Cardiac muscle cell (in vitro differentiated cells and primary cell): ENCODE results near the gene ADCY10. TPM values are rescaled to one million over a fixed set of nuclear protein-coding genes. Genes with fewer than 3 reads are reported as not detected.
"Not testable (repeated sequence)": the region's sequence is repeated elsewhere in the genome, so short reads cannot be mapped to it uniquely, and the experiment has no call there.

ENCODE experiments used
- DNase-seq, 2 donors: peaks; one replicate each; pipeline versions ENCODE4 v3.0.0 to v3.0.0-alpha.2; 2010 to 2017; ENCODE audit warnings: low read depth in 1 of 2, low spot score in 1 of 2
- H3K27ac ChIP-seq: fragments of 200-600 bp; sonication (generic); 2 replicates; pipeline ENCODE4 v1.5.1; 2016
- H3K27me3 ChIP-seq: fragments of 200-600 bp; sonication (generic); 2 replicates; pipeline ENCODE4 v1.6.0; 2016; ENCODE audit warnings: control low read depth
- H3K36me3 ChIP-seq: fragments of 200-600 bp; sonication (generic); 2 replicates; pipeline ENCODE4 v1.5.1; 2016; ENCODE audit warnings: control low read depth
- H3K4me1 ChIP-seq: fragments of 200-600 bp; sonication (generic); 2 replicates; pipeline ENCODE4 v1.8.1; 2017; ENCODE audit warnings: low read depth, mild to moderate bottlenecking, mixed run types
- H3K4me3 ChIP-seq: fragments of 200-600 bp; sonication (generic); 2 replicates; pipeline ENCODE4 v1.5.1; 2016; ENCODE audit warnings: mild to moderate bottlenecking
- H3K9me3 ChIP-seq: fragments of 200-600 bp; sonication (generic); 2 replicates; pipeline ENCODE4 v1.5.1; 2017; ENCODE audit warnings: low read depth, mild to moderate bottlenecking, control low read depth
- CTCF ChIP-seq: IDR thresholded peaks from 2 replicates; pipeline ENCODE4 v1.5.1; 2012; ENCODE audit warnings: low read depth, mild to moderate bottlenecking, low read length
- polyA plus RNA-seq: library from polyadenylated mRNA; unstranded; fragments of >200 nt; fragmentation: Nextera tagmentation; extraction: Ambion mirVana; gene quantifications from 2 replicates; pipeline ENCODE4 v1.2.1, GENCODE V29; 2016
- total RNA-seq: library from RNA; depleted of rRNA; stranded (reverse); fragments of >200 nt; gene quantifications from 2 replicates; pipeline ENCODE4 v1.2.3, GENCODE V29; 2016

Gene ADCY10
- total and polyA plus RNA-seq, 2 experiments from 2014 or later: 0.69 to 0.82 TPM

GRCh38 chr1:167841530-167841929 is 72.4 kb downstream of the ADCY10 start:
- TF ChIP-seq CTCF: no peak
- DNase-seq: no peak
- Histone ChIP-seq H3K27ac (no peak overlapping the region), H3K9me3 (no peaks in the 10 kb centered on the region), H3K4me1 (no peaks in the 10 kb centered on the region), H3K27me3 (no peaks in the 10 kb centered on the region), H3K4me3 (no peak overlapping the region), H3K36me3 (no peaks in the 10 kb centered on the region)

- H3K4me3 ChIP-seq: no peak overlapping the region
- no peaks in the 10 kb centered on the region for H3K27me3 ChIP-seq
- no peak for DNase-seq
- no peaks in the 10 kb centered on the region for H3K36me3 ChIP-seq
- H3K27ac ChIP-seq: no peak overlapping the region
- H3K9me3 ChIP-seq: no peaks in the 10 kb centered on the region
- TF ChIP-seq CTCF: no peak
- no peaks in the 10 kb centered on the region for H3K4me1 ChIP-seq
These were observed 74.9 kb downstream of the ADCY10 start for GRCh38 chr1:167839009-167839408.

GRCh38 chr1:167837326-167837725 is 76.6 kb downstream of the ADCY10 start:
- Histone ChIP-seq H3K4me1 (no peaks in the 10 kb centered on the region), H3K36me3 (no peaks in the 10 kb centered on the region), H3K27me3 (no peaks in the 10 kb centered on the region), H3K9me3 (no peaks in the 10 kb centered on the region), H3K4me3 (no peak overlapping the region), H3K27ac (no peak overlapping the region)
- no peak for DNase-seq
- TF ChIP-seq CTCF: no peak

- Histone ChIP-seq H3K4me1 (no peaks in the 10 kb centered on the region), H3K9me3 (no peaks in the 10 kb centered on the region), H3K27ac (no peak overlapping the region), H3K27me3 (no peaks in the 10 kb centered on the region), H3K36me3 (no peaks in the 10 kb centered on the region), H3K4me3 (no peak overlapping the region)
- DNase-seq: no peak
- TF ChIP-seq CTCF: no peak
These were observed 77.7 kb downstream of the ADCY10 start for GRCh38 chr1:167836197-167836596.

GRCh38 chr1:167833904-167834303 is 80.0 kb downstream of the ADCY10 start:
- Histone ChIP-seq H3K4me1 (peaks cover 4% of the 10 kb centered on the region), H3K4me3 (no peak overlapping the region), H3K27ac (no peak overlapping the region), H3K9me3 (no peaks in the 10 kb centered on the region), H3K27me3 (no peaks in the 10 kb centered on the region), H3K36me3 (no peaks in the 10 kb centered on the region)
- TF ChIP-seq CTCF: no peak
- no peak for DNase-seq

- Histone ChIP-seq H3K27ac (no peak overlapping the region), H3K36me3 (no peaks in the 10 kb centered on the region), H3K4me3 (no peak overlapping the region), H3K9me3 (no peaks in the 10 kb centered on the region), H3K27me3 (no peaks in the 10 kb centered on the region), H3K4me1 (peaks cover 4% of the 10 kb centered on the region)
- TF ChIP-seq CTCF: no peak
- no peak for DNase-seq
These were observed 81.2 kb downstream of the ADCY10 start for GRCh38 chr1:167832693-167833092.

GRCh38 chr1:167830668-167831067 is 83.3 kb downstream of the ADCY10 start:
- not testable (repeated sequence) for DNase-seq, H3K9me3 ChIP-seq, H3K36me3 ChIP-seq, H3K27me3 ChIP-seq, H3K27ac ChIP-seq, H3K4me3 ChIP-seq, H3K4me1 ChIP-seq
